GM12872 (cell line): ENCODE data around the gene WDR59.

Source experiments
- CTCF ChIP-seq: IDR thresholded peaks from 3 replicates; pipeline ENCODE4 v1.5.1; 2011; ENCODE audit warnings: low read depth, mild to moderate bottlenecking, low read length, moderate library complexity; ENCODE audit not compliant: insufficient read depth

Gene WDR59

GRCh38 chr16:74902161-74902560, 82.8 kb downstream of the WDR59 start:
- TF ChIP-seq CTCF: no peak

GRCh38 chr16:74901606-74902005, 83.3 kb downstream of the WDR59 start:
- no peak for TF ChIP-seq CTCF

- TF ChIP-seq CTCF: no peak
These were observed 85.1 kb downstream of the WDR59 start for GRCh38 chr16:74899816-74900215.

GRCh38 chr16:74898659-74899058, 86.3 kb downstream of the WDR59 start:
- no peak for TF ChIP-seq CTCF

GRCh38 chr16:74896389-74897370, 88.2 kb downstream of the WDR59 start:
- no peak for TF ChIP-seq CTCF

- TF ChIP-seq CTCF: no peak
These were observed 91.4 kb downstream of the WDR59 start for GRCh38 chr16:74893541-74893940.

- no peak for TF ChIP-seq CTCF
These were observed 92.1 kb downstream of the WDR59 start for GRCh38 chr16:74892574-74893461.
